ENCODE measurements around the gene CEP192.

CEP192 gene

DNA sequence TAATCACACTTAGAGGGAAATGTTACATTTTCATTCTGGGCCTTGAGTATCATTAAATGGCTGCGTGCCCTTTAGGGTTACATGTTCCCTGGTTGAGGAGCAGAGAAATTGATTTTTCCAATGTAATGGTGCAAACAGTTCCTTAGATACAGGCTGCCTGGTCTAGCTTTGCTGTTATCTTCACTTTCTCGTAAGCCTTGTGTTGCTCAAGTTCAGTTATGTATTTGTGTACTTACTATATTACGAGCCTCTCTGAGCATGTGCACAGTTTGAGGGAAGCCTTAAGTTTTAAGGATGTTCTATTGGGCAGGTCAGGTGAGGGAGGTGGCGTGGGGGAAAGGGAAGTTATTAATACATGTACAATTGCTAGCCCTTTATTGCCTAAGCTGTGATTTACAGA lies 23.7 kb downstream of the CEP192 start:
- no peak overlapping the region for H3K4me3 ChIP-seq (ENCODE audit: low read depth, low read length)
- DNase-seq (ENCODE audit: low read depth), result no peak
- no peak for TF ChIP-seq CTCF (conservative IDR thresholded peaks at IDR 0.05; ENCODE audit: low read depth, low read length)

DNA sequence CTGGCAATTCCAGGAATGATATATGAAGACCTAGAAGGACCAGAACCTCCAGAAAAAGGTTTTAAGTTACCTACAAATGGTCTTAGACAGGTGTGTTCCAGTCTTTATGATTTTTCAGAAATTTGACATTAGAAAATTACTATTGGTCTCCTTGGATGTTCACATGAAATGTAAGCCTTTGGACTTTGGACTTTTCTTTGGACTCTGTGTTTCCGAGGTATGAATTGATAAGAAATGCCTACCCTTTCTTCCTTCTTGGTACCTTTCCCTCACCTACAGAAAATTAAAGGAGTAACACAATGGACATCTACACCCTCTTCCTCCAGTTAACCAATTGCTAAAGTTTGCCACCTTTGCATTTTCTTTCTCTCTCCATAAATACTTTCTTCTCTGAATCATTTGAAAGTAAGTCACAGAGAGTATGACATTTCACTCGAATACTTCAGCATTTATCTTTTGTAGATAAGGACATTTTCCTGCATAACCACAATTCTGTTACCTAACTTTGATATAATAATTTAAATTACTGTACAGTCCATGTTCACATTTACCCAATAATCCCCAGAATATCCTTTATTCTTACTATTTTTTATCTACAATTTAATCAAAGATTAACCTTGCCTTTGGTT lies 26.2 kb downstream of the CEP192 start:
- no peak overlapping the region for H3K4me3 ChIP-seq (ENCODE audit: low read depth, low read length)
- DNase-seq (ENCODE audit: low read depth), result no peak
- no peak for TF ChIP-seq CTCF (conservative IDR thresholded peaks at IDR 0.05; ENCODE audit: low read depth, low read length)

- no peak for DNase-seq (ENCODE audit: low read depth)
- no peak overlapping the region for H3K4me3 ChIP-seq (ENCODE audit: low read depth, low read length)
- TF ChIP-seq CTCF (conservative IDR thresholded peaks at IDR 0.05; ENCODE audit: low read depth, low read length), result no peak
These were observed 27.2 kb downstream of the CEP192 start for GRCh38 chr18:13018374-13018773.

DNA sequence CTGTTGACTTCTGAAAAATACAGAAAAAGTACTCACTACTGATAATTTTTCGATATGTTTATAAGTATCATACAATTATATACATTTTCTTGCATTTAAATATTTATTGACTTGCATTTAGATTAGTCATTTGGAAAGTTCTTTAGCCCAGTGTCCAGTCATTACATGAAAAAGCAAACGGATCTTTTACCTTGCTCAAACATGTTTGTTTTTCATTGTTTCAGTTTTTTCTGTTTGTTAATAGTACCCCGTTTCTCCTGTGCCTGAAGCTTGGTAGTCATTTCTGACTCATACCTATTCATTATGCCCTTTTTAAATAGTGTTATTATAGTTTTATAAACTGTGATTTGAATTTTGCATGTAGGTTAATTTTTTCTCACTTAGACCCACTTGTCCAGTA lies 28.1 kb downstream of the CEP192 start:
- no peak overlapping the region for H3K4me3 ChIP-seq (ENCODE audit: low read depth, low read length)
- no peak for DNase-seq (ENCODE audit: low read depth)

GRCh38 chr18:13022644-13023043 lies 31.5 kb downstream of the CEP192 start:
- no peak for TF ChIP-seq CTCF (conservative IDR thresholded peaks at IDR 0.05; ENCODE audit: low read depth, low read length)
- H3K4me3 ChIP-seq (ENCODE audit: low read depth, low read length), result no peak overlapping the region
- DNase-seq (ENCODE audit: low read depth), result no peak

More for the DNA sequence above, 28.1 kb downstream of the CEP192 start:
- TF ChIP-seq CTCF (conservative IDR thresholded peaks at IDR 0.05; ENCODE audit: low read depth, low read length), result no peak

- no peak for TF ChIP-seq CTCF (conservative IDR thresholded peaks at IDR 0.05; ENCODE audit: low read depth, low read length)
These were observed 34.1 kb downstream of the CEP192 start for GRCh38 chr18:13025233-13025632.

DNA sequence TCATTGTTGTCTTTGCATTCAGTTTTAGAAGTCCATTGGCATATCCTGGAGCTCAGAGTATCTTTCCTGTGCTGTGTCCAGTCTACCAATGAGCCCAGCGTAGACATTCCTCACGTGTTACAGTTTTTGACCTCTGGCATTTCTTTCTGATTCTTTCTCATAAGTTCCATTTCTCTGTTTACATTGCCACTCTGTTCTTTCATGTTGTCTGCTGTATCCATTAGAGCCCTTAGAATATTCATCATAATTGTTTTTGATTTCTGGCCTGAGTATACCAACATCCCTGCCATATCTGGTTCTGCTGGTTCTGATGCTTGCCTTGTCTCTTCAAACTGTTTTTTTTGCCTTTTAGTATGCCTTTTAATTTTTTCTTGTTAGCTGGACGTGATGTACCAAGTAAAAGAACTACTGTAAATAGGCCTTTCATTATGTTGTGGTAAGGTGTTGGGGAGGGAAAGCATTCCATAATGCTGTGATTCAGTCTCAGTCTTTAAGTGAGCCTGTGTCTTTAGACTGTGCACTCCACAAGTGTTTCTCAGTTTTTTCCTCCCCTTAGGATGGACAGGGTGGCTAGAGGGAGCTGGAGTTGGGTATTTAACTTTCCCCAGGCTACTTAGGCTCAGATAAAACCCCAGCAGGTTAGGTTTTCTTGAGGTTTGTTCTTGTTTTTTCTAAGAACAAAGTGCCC lies 35.6 kb downstream of the CEP192 start:
- TF ChIP-seq CTCF (conservative IDR thresholded peaks at IDR 0.05; ENCODE audit: low read depth, low read length), result no peak
- no peak overlapping the region for H3K4me3 ChIP-seq (ENCODE audit: low read depth, low read length)
- DNase-seq (ENCODE audit: low read depth), result peak; percentile 74

More at GRCh38 chr18:13025233-13025632, 34.1 kb downstream of the CEP192 start:
- no peak overlapping the region for H3K4me3 ChIP-seq (ENCODE audit: low read depth, low read length)
- no peak for DNase-seq (ENCODE audit: low read depth)

Measured in choroid plexus epithelial cell (primary cell).